BLaER1 treated with 17β-estradiol and CSF1 and Interleukin-3, amounts not matched to agents 10 nM and 100 nM (cell line): ENCODE measurements around the gene GMEB2.
"Not testable (repeated sequence)": the region's sequence is repeated elsewhere in the genome, so short reads cannot be mapped to it uniquely, and the experiment has no call there.

ENCODE experiments used
- H3K27ac ChIP-seq, 11 experiments: shearing (Covaris generic); formaldehyde crosslinking; 2 replicates each; pipeline ENCODE4 v1.8.1; 2022
- H3K27me3 ChIP-seq, 11 experiments: shearing (Covaris generic); formaldehyde crosslinking; 2 replicates each; pipeline ENCODE4 v1.8.1; 2022
- H3K36me3 ChIP-seq, 11 experiments: shearing (Covaris generic); formaldehyde crosslinking; 2 replicates each; pipeline ENCODE4 v1.8.1; 2022
- H3K4me1 ChIP-seq, 10 experiments: shearing (Covaris generic); formaldehyde crosslinking; 2 replicates each; pipeline ENCODE4 v1.8.1; 2022
- H3K4me2 ChIP-seq, 11 experiments: shearing (Covaris generic); formaldehyde crosslinking; 2 replicates each; pipeline ENCODE4 v1.8.1; 2022
- H3K4me3 ChIP-seq, 10 experiments: shearing (Covaris generic); formaldehyde crosslinking; 2 replicates each; pipeline ENCODE4 v1.8.1; 2022
- H3K9ac ChIP-seq, 11 experiments: shearing (Covaris generic); formaldehyde crosslinking; 2 replicates each; pipeline ENCODE4 v1.8.1; 2022
- H3K9me3 ChIP-seq, 11 experiments: shearing (Covaris generic); formaldehyde crosslinking; replicated peaks in 1 of 11; 2 replicates each; pipeline ENCODE4 v1.8.1; 2022
- H4K20me1 ChIP-seq, 11 experiments: shearing (Covaris generic); formaldehyde crosslinking; 2 replicates each; pipeline ENCODE4 v1.8.1; 2022
- Cebpa-rat ChIP-seq, 11 experiments: shearing (Covaris generic); IDR thresholded peaks; 2 replicates each; pipeline ENCODE4 v1.8.1; 2022

GMEB2 gene

DNA sequence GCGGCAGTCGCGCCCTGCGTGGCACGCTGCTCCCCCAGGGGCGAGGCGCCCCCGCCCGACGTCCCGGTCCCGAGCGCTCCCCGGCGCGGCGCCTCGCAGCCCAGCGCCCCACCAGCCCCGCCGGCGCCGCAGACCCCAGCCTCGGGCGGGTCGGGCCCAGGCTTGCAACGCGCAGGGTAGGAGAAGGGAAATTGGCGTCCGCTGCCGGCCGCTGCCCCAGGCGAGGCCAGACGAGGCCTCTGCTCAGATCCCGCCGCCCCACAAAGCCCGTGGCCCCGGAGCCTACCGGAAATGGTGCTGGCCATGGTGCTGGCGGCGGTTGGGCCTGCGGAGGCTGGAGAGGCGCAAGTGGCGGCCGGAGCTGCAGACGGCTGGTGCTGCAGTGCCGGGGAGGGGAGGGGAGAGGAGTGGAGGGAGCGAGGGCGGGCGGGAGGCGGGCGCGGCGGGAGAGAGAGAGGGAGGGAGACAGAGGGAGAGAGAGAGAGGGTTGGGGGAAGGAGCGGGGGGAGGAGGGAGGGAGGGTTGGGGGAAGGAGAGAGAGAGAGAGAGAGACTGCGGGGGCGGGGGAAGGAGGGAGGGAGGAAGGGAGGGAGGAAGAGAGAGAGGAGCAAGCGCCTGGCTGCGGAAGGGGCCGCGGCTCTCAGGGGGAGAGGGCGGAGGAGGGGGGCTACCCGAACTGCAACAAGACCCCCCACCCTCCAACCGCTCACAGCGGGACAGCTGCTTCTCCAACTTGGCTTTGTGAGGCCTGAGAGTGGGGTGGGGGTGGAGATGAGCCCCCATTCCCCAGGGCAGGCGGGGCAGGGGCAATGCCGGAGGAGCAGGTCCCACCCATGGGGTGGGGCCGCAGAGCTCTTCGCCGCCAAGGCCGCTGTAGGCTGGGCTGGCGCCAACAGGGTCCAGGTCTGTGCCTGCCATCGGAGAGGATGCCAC, 26.4 kb upstream of the GMEB2 start, which contains the start of gene STMN3:
Gene STMN3, minus strand, starts transcription at position 384 of the 933 bp plus-strand sequence. Its CDS starts 79 bp downstream, at position 305.
- Histone ChIP-seq H3K27ac (peak within 1 kb of the TSS in 10 of 11 experiments; percentile 34 to 94 (median 84); a peak in 19 of 22 replicates), H3K4me2 (peak within 1 kb of the TSS; percentile 93 to 99 (median 98)), H3K9ac (peak within 1 kb of the TSS; percentile 69 to 89 (median 83)), H3K9me3 (no peaks in the 10 kb centered on the region), H3K4me3 (peak within 1 kb of the TSS; percentile 66 to 94 (median 88)), H4K20me1 (peaks cover 0 to 44% (median 37%) of the 10 kb centered on the region in 11 experiments; a peak in 20 of 22 replicates), H3K36me3 (peaks cover 0 to 10% (median 7%) of the 10 kb centered on the region in 11 experiments; a peak in 7 of 22 replicates), H3K27me3 (peaks cover 0 to 10% (median 0%) of the 10 kb centered on the region in 11 experiments; a peak in 2 of 22 replicates), H3K4me1 (peaks cover 40 to 71% (median 68%) of the 10 kb centered on the region in 10 experiments)
- TF ChIP-seq Cebpa-rat (IDR thresholded peaks at IDR 0.05) = no peak

DNA sequence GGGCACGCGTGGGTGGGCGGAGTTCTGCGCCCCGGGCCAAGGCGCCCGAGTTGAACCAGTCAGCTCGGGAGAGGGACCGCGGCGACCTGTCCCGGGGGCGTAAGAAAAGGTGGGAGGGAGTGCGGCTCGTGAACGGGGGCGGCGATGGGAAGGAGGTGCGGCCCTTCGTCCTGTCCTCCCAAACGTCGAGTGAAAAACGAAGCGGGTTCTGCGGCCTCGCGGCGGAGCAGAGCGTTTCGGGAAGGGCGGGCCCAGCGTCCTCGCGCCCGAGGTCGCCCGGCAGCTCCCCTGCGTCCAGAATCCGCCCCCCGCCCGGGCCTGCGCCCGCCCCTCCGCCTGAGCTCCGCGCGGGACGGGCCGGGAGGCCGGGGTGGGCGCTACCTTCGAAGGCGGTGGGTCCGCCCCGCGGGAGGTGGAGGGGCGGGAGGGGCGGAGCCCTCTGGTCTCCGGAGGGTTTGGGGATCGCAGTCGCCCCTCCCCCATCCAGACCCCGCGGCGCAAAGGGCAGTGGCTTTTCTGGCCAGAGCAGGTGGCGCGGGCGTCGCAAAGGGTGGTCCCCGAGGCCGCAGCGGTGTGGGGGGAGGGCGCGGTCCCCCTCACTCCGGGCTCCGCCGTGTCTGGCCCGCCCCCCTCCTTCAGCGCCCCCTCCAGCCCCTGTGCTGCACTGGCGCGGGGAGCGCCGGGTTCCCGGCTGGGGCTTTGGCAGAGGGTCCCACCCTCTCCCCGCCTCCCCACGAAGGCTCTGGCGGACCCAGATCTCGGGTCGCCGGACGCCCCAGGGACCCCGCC, 25.5 kb upstream of the GMEB2 start:
- Histone ChIP-seq H3K27me3 (peaks cover 0 to 10% (median 0%) of the 10 kb centered on the region in 11 experiments; a peak in 2 of 22 replicates), H3K36me3 (peaks cover 0 to 14% (median 11%) of the 10 kb centered on the region in 11 experiments; a peak in 8 of 22 replicates), H3K9me3 (no peaks in the 10 kb centered on the region), H3K27ac (peak overlapping the region in 10 of 11 experiments; percentile 11 to 82 (median 78); a peak in 18 of 22 replicates), H3K4me2 (peak overlapping the region; percentile 93 to 99 (median 98)), H3K4me1 (peaks cover 36 to 69% (median 64%) of the 10 kb centered on the region in 10 experiments), H4K20me1 (peaks cover 0 to 49% (median 41%) of the 10 kb centered on the region in 11 experiments; a peak in 20 of 22 replicates), H3K4me3 (peak overlapping the region; percentile 66 to 94 (median 88)), H3K9ac (peak overlapping the region; percentile 69 to 89 (median 82))
- TF ChIP-seq Cebpa-rat (IDR thresholded peaks at IDR 0.05) = no peak

- no peak for TF ChIP-seq Cebpa-rat (IDR thresholded peaks at IDR 0.05)
- peaks cover 0 to 49% (median 45%) of the 10 kb centered on the region in 11 experiments; a peak in 20 of 22 replicates for H4K20me1 ChIP-seq
- peak overlapping the region; percentile 66 to 94 (median 88) for H3K4me3 ChIP-seq
- peak overlapping the region; percentile 69 to 89 (median 82); a peak in 19 of 22 replicates for H3K9ac ChIP-seq
- H3K4me1 ChIP-seq = peaks cover 31 to 66% (median 61%) of the 10 kb centered on the region in 10 experiments
- no peaks in the 10 kb centered on the region for H3K9me3 ChIP-seq
- peaks cover 0 to 10% (median 0%) of the 10 kb centered on the region in 11 experiments; a peak in 2 of 22 replicates for H3K27me3 ChIP-seq
- H3K36me3 ChIP-seq = peaks cover 0 to 14% (median 11%) of the 10 kb centered on the region in 11 experiments; a peak in 8 of 22 replicates
- peak overlapping the region; percentile 93 to 99 (median 98) for H3K4me2 ChIP-seq
- H3K27ac ChIP-seq = peak overlapping the region in 8 of 11 experiments; percentile 73 to 82 (median 79); a peak in 11 of 22 replicates
Observed at GRCh38 chr20:63651942-63652191, 25.0 kb upstream of the GMEB2 start.

- Histone ChIP-seq H3K4me1 (peaks cover 25 to 64% (median 48%) of the 10 kb centered on the region in 10 experiments), H3K27me3 (peaks cover 0 to 10% (median 0%) of the 10 kb centered on the region in 11 experiments; a peak in 2 of 22 replicates), H3K36me3 (peaks cover 0 to 21% (median 12%) of the 10 kb centered on the region in 11 experiments; a peak in 8 of 22 replicates), H4K20me1 (peaks cover 0 to 50% (median 45%) of the 10 kb centered on the region in 11 experiments; a peak in 20 of 22 replicates)
- not testable (repeated sequence) for H3K27ac ChIP-seq, H3K9me3 ChIP-seq, H3K4me3 ChIP-seq, H3K9ac ChIP-seq, H3K4me2 ChIP-seq
Observed at GRCh38 chr20:63650486-63650885, 23.6 kb upstream of the GMEB2 start.

GRCh38 chr20:63648895-63649589, 22.1 kb upstream of the GMEB2 start:
- peak overlapping the region in 6 of 11 experiments; percentile 15 to 41 (median 36); a peak in 7 of 22 replicates for H3K4me2 ChIP-seq
- H3K27ac ChIP-seq = no peak overlapping the region
- peaks cover 0 to 10% (median 0%) of the 10 kb centered on the region in 11 experiments; a peak in 2 of 22 replicates for H3K27me3 ChIP-seq
- peaks cover 14 to 50% (median 33%) of the 10 kb centered on the region in 10 experiments; a peak in 19 of 20 replicates for H3K4me1 ChIP-seq
- no peak overlapping the region for H3K4me3 ChIP-seq
- peaks cover 0 to 25% (median 12%) of the 10 kb centered on the region in 11 experiments; a peak in 14 of 22 replicates for H3K36me3 ChIP-seq
- no peak for TF ChIP-seq Cebpa-rat (IDR thresholded peaks at IDR 0.05)
- peaks cover 0 to 50% (median 45%) of the 10 kb centered on the region in 11 experiments; a peak in 20 of 22 replicates for H4K20me1 ChIP-seq
- no peaks in the 10 kb centered on the region for H3K9me3 ChIP-seq
- peak overlapping the region in 4 of 11 experiments; percentile 13 to 34 (median 32); a peak in 3 of 22 replicates for H3K9ac ChIP-seq

DNA sequence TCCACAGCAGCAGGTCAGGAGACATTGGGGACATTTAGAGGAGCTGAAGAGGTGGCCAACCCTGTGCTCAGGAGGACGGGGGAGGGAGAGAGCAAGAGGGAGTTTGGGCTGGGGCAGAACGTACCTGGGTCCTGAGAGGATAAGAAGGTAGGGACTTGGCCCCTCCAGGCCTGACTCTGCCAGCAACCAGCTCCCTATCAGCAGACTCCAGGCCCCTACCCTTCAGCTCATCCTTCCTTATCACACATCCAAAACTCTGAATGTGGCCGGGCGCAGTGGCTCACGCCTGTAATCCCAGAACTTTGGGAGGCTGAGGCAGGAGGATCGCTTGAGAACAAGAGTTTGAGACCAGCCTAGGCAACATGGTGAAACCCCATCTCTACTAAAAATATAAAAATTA, 21.3 kb upstream of the GMEB2 start:
- peaks cover 0 to 10% (median 0%) of the 10 kb centered on the region in 11 experiments; a peak in 2 of 22 replicates for H3K27me3 ChIP-seq
- 0 out of 22 replicates have a peak overlapping the region, but pooled peaks of 1 of the 11 experiments have one; percentile 24 for H3K9ac ChIP-seq
- H3K4me2 ChIP-seq = peak overlapping the region in 1 of 11 experiments; percentile 36; a peak in 1 of 22 replicates
- H3K27ac ChIP-seq = no peak overlapping the region
- H3K4me1 ChIP-seq = peaks cover 8 to 47% (median 31%) of the 10 kb centered on the region in 10 experiments; a peak in 19 of 20 replicates
- H3K36me3 ChIP-seq = peaks cover 0 to 34% (median 13%) of the 10 kb centered on the region in 11 experiments; a peak in 15 of 22 replicates
- H4K20me1 ChIP-seq = peaks cover 0 to 50% (median 45%) of the 10 kb centered on the region in 11 experiments; a peak in 20 of 22 replicates
- H3K4me3 ChIP-seq = no peak overlapping the region
- no peak for TF ChIP-seq Cebpa-rat (IDR thresholded peaks at IDR 0.05)
- no peaks in the 10 kb centered on the region for H3K9me3 ChIP-seq

- H3K4me2 ChIP-seq = no peak overlapping the region
Observed at GRCh38 chr20:63645218-63645617, 18.3 kb upstream of the GMEB2 start.

More at GRCh38 chr20:63645218-63645617, 18.3 kb upstream of the GMEB2 start:
- Histone ChIP-seq H3K9ac (no peak overlapping the region), H3K9me3 (no peaks in the 10 kb centered on the region), H4K20me1 (peaks cover 0 to 32% (median 23%) of the 10 kb centered on the region in 11 experiments; a peak in 19 of 22 replicates), H3K27me3 (0 out of 22 replicates have a peak, but pooled peaks cover 0 to 7% (median 0%) of the 10 kb centered on the region in 11 experiments), H3K4me1 (peaks cover 12 to 51% (median 32%) of the 10 kb centered on the region in 10 experiments), H3K36me3 (peaks cover 0 to 36% (median 13%) of the 10 kb centered on the region in 11 experiments; a peak in 15 of 22 replicates), H3K27ac (no peak overlapping the region), H3K4me3 (no peak overlapping the region)
- no peak for TF ChIP-seq Cebpa-rat (IDR thresholded peaks at IDR 0.05)
